H1 (cell line): ENCODE results near the gene LTBP1. TPM values are rescaled to one million over a fixed set of nuclear protein-coding genes. Genes with fewer than 3 reads are reported as not detected.

Source experiments
- CTCF ChIA-PET: fragments of 300-600 bp; sonication (Branson Sonifier 250); formaldehyde crosslinking; loops from one replicate; lab custom pipeline; 2021; ENCODE audit not compliant: partially characterized antibody; lab: Charles Lee
- POLR2A ChIA-PET: fragments of 300-600 bp; sonication (Branson Sonifier 250); formaldehyde crosslinking; loops from one replicate; lab custom pipeline; 2021; ENCODE audit warnings: inconsistent platforms; ENCODE audit not compliant: partially characterized antibody; lab: Charles Lee
- DNase-seq, 2 experiments: peaks; one replicate each; pipeline versions ENCODE4 v3.0.0 to v3.0.0-alpha.2; 2010 to 2022; ENCODE audit warnings: low spot score in 2 of 2, low read depth in 1 of 2, mixed read lengths in 1 of 2
- FAIRE-seq: peaks from 2 replicates; lab custom pipeline; 2011; peaks lifted over from hg19 to GRCh38; lab: Jason Lieb, UNC
- H2AFZ ChIP-seq: 2 replicates; pipeline ENCODE4 v1.8.1; 2012; ENCODE audit warnings: low read length, inconsistent platforms
- H2AK5ac ChIP-seq: 2 replicates; pipeline ENCODE4 v1.6.1; 2013; ENCODE audit warnings: low read depth, low read length
- H2BK120ac ChIP-seq: replicated peaks from 2 replicates; pipeline ENCODE3; 2013; ENCODE audit warnings: low read depth, low read length, inconsistent platforms
- H2BK12ac ChIP-seq: 2 replicates; pipeline ENCODE4 v1.6.1; 2013; ENCODE audit warnings: low read depth, low read length
- H2BK15ac ChIP-seq: 2 replicates; pipeline ENCODE4 v1.6.1; 2013; ENCODE audit warnings: low read length
- H2BK20ac ChIP-seq: 2 replicates; pipeline ENCODE4 v1.6.1; 2013; ENCODE audit warnings: low read length
- H2BK5ac ChIP-seq: 2 replicates; pipeline ENCODE4 v1.6.1; 2013; ENCODE audit warnings: low read depth, low read length
- H3K14ac ChIP-seq: 2 replicates; pipeline ENCODE4 v1.6.1; 2013; ENCODE audit warnings: inconsistent platforms; ENCODE audit not compliant: insufficient read length
- H3K18ac ChIP-seq: 2 replicates; pipeline ENCODE4 v1.6.1; 2013; ENCODE audit warnings: low read length; ENCODE audit errors: extremely low read depth
- H3K23ac ChIP-seq: 2 replicates; pipeline ENCODE4 v1.6.1; 2013; ENCODE audit warnings: inconsistent platforms; ENCODE audit not compliant: insufficient read length
- H3K23me2 ChIP-seq: 2 replicates; pipeline ENCODE4 v1.6.1; 2013; ENCODE audit warnings: low read depth, low read length
- H3K27ac ChIP-seq: 2 replicates; pipeline ENCODE4 v1.6.1; 2011; ENCODE audit warnings: low read depth, low read length, inconsistent platforms
- H3K27me3 ChIP-seq, 4 experiments: replicated peaks in 1 of 4; 1 replicate in 1 of 4; 2 replicates in 3 of 4; pipeline versions ENCODE4 v1.6.1 to v1.8.1; 2011 to 2013; ENCODE audit warnings: low read length in 3 of 4, mild to moderate bottlenecking in 3 of 4, inconsistent platforms in 2 of 4, mixed read lengths in 2 of 4, moderate library complexity in 1 of 4; ENCODE audit not compliant: control insufficient read depth in 3 of 4, insufficient read depth in 3 of 4; ENCODE audit errors: extremely low read depth in 1 of 4
- H3K36me3 ChIP-seq, 4 experiments: 2 replicates each; pipeline versions ENCODE4 v1.6.1 to v1.8.1; 2011 to 2013; ENCODE audit warnings: mild to moderate bottlenecking in 4 of 4, low read length in 3 of 4, moderate library complexity in 2 of 4, control low read depth in 1 of 4, inconsistent platforms in 1 of 4; ENCODE audit not compliant: insufficient read depth in 4 of 4, control insufficient read depth in 2 of 4
- H3K4ac ChIP-seq: replicated peaks from 2 replicates; pipeline ENCODE3; 2013; ENCODE audit warnings: low read length, low read depth, mixed read lengths, inconsistent platforms; ENCODE audit not compliant: insufficient read length
- H3K4me1 ChIP-seq, 4 experiments: replicated peaks in 1 of 4; 1 replicate in 1 of 4; 2 replicates in 3 of 4; pipeline versions ENCODE4 v1.6.1 to v1.8.1; 2011 to 2013; ENCODE audit warnings: low read length in 3 of 4, inconsistent platforms in 2 of 4, mixed read lengths in 1 of 4; ENCODE audit not compliant: insufficient read depth in 4 of 4, control insufficient read depth in 3 of 4
- H3K4me2 ChIP-seq, 2 experiments: 2 replicates each; pipeline versions ENCODE4 v1.6.1 to v1.8.1; 2011 to 2013; ENCODE audit warnings: low read depth in 2 of 2, low read length in 2 of 2, control low read depth in 1 of 2, inconsistent platforms in 1 of 2, mild to moderate bottlenecking in 1 of 2; ENCODE audit not compliant: insufficient read depth in 1 of 2
- H3K4me3 ChIP-seq, 4 experiments: fragments of 200-600, 300-600 bp in 1 of 4; sonication (generic), shearing (Covaris generic), sonication (Bioruptor Twin) in 1 of 4; 2 replicates each; pipeline versions ENCODE4 v1.5.1 to v1.8.1; 2011 to 2016; ENCODE audit warnings: low read length in 4 of 4, low read depth in 3 of 4, control low read depth in 2 of 4, inconsistent platforms in 2 of 4, mild to moderate bottlenecking in 2 of 4, mixed read lengths in 1 of 4, moderate library complexity in 1 of 4; ENCODE audit not compliant: insufficient read depth in 2 of 4; ENCODE audit errors: extremely low read depth in 1 of 4
- H3K56ac ChIP-seq: replicated peaks from 2 replicates; pipeline ENCODE3; 2013; ENCODE audit warnings: low read depth, mild to moderate bottlenecking, mixed read lengths, low read length, inconsistent platforms; ENCODE audit not compliant: insufficient read length
- H3K79me1 ChIP-seq: 2 replicates; pipeline ENCODE4 v1.6.1; 2013; ENCODE audit warnings: low read depth, low read length, control low read depth
- H3K79me2 ChIP-seq, 2 experiments: 2 replicates each; pipeline versions ENCODE4 v1.6.1 to v1.8.1; 2012 to 2013; ENCODE audit warnings: low read length in 2 of 2, mild to moderate bottlenecking in 2 of 2, inconsistent platforms in 1 of 2; ENCODE audit not compliant: insufficient read depth in 2 of 2, control insufficient read depth in 1 of 2
- H3K9ac ChIP-seq, 4 experiments: replicated peaks in 1 of 4; 1 replicate in 1 of 4; 2 replicates in 3 of 4; pipeline versions ENCODE4 v1.6.1 to v1.8.1; 2011 to 2013; ENCODE audit warnings: low read depth in 3 of 4, low read length in 3 of 4, control low read depth in 2 of 4, mild to moderate bottlenecking in 2 of 4, moderate library complexity in 2 of 4, inconsistent platforms in 1 of 4; ENCODE audit errors: extremely low read depth in 1 of 4
- H3K9me3 ChIP-seq, 2 experiments: 2 replicates each; pipeline versions ENCODE4 v1.6.1 to v1.8.1; 2012 to 2013; ENCODE audit warnings: mild to moderate bottlenecking in 2 of 2, moderate library complexity in 2 of 2, control low read depth in 1 of 2, inconsistent platforms in 1 of 2, low read depth in 1 of 2, low read length in 1 of 2, mixed read lengths in 1 of 2; ENCODE audit not compliant: insufficient read depth in 2 of 2
- H4K20me1 ChIP-seq, 2 experiments: replicated peaks in 1 of 2; 2 replicates each; pipeline versions ENCODE3 to v1.8.1; 2011 to 2013; ENCODE audit warnings: inconsistent platforms in 2 of 2, low read length in 2 of 2, mild to moderate bottlenecking in 1 of 2; ENCODE audit not compliant: insufficient read depth in 2 of 2, control insufficient read depth in 1 of 2
- H4K5ac ChIP-seq: 2 replicates; pipeline ENCODE4 v1.6.1; 2013; ENCODE audit warnings: low read length, low read depth, mixed read lengths, inconsistent platforms; ENCODE audit not compliant: insufficient read length
- H4K8ac ChIP-seq: 2 replicates; pipeline ENCODE4 v1.8.0; 2013; ENCODE audit warnings: mild to moderate bottlenecking, moderate library complexity, low read length, inconsistent platforms; ENCODE audit not compliant: insufficient read depth; ENCODE audit errors: extremely low read depth
- H4K91ac ChIP-seq: replicated peaks from 2 replicates; pipeline ENCODE3; 2013; ENCODE audit warnings: low read length, mixed read lengths, inconsistent platforms; ENCODE audit not compliant: insufficient read length
- BCL11A ChIP-seq, 2 experiments: IDR thresholded peaks; one replicate each; pipeline ENCODE4 v1.6.1; 2011; ENCODE audit warnings: low read depth in 2 of 2, low read length in 2 of 2, mild to moderate bottlenecking in 2 of 2
- CTBP2 ChIP-seq: IDR thresholded peaks from 2 replicates; pipeline ENCODE4 v1.7.0; 2011; ENCODE audit warnings: borderline replicate concordance, mild to moderate bottlenecking, moderate library complexity, mixed read lengths, low read length; ENCODE audit not compliant: insufficient read depth, insufficient read length
- CTCF ChIP-seq, 3 experiments: IDR thresholded peaks; 1 replicate in 2 of 3; 2 replicates in 1 of 3; pipeline versions ENCODE4 v1.5.1 to v1.6.1; 2011; ENCODE audit warnings: low read length in 3 of 3, mild to moderate bottlenecking in 3 of 3, inconsistent platforms in 2 of 3, low read depth in 1 of 3, moderate library complexity in 1 of 3; ENCODE audit not compliant: insufficient read depth in 1 of 3; ENCODE audit errors: control extremely low read depth in 1 of 3
- EZH2 ChIP-seq: fragments of 200-600 bp; sonication (generic); IDR thresholded peaks from 2 replicates; pipeline ENCODE4 v1.7.1; 2012; ENCODE audit warnings: low read depth, mild to moderate bottlenecking, moderate library complexity, low read length, inconsistent platforms; ENCODE audit not compliant: severe bottlenecking
- GTF2F1 ChIP-seq: IDR thresholded peaks from 2 replicates; pipeline ENCODE4 v1.6.1; 2012; ENCODE audit warnings: low read depth, low read length, improper control_type of control experiment, borderline replicate concordance
- KDM5A ChIP-seq: fragments of 200-600 bp; IDR thresholded peaks from 2 replicates; pipeline ENCODE4 v1.7.1; 2012; ENCODE audit warnings: mild to moderate bottlenecking, low read length, inconsistent platforms, mixed read lengths
- RBBP5 ChIP-seq: IDR thresholded peaks from 2 replicates; pipeline ENCODE4 v1.7.1; 2012; ENCODE audit warnings: low read depth, mild to moderate bottlenecking, inconsistent platforms, low read length, moderate library complexity, borderline replicate concordance
- SAP30 ChIP-seq: fragments of 300-600 bp; sonication (generic); IDR thresholded peaks from 2 replicates; pipeline ENCODE4 v1.7.1; 2012; ENCODE audit warnings: low read length, moderate library complexity, mild to moderate bottlenecking, inconsistent platforms; ENCODE audit not compliant: insufficient read depth, insufficient replicate concordance
- SRF ChIP-seq: IDR thresholded peaks from 2 replicates; pipeline ENCODE4 v1.6.1; 2011; ENCODE audit warnings: mild to moderate bottlenecking, low read depth, low read length, moderate library complexity
- TBP ChIP-seq: IDR thresholded peaks from 2 replicates; pipeline ENCODE4 v1.6.1; 2011; ENCODE audit warnings: low read depth, low read length, improper control_type of control experiment
- WGBS, 2 experiments: shearing (Covaris generic) in 1 of 2; methylation state at CpG; one replicate each; pipeline versions ENCODE4 v1.1.6 to v1.1.7; 2013 to 2015; ENCODE audit warnings: low lambda C conversion rate in 2 of 2, mixed read lengths in 2 of 2, inconsistent platforms in 1 of 2, low coverage in 1 of 2, missing lambda C conversion rate in 1 of 2; ENCODE audit not compliant: insufficient replicate concordance in 2 of 2, insufficient coverage in 1 of 2, insufficient read length in 1 of 2; ENCODE audit errors: extremely low coverage in 1 of 2, missing lambda C conversion rate in 1 of 2; 5-methylcytosine and 5-hydroxymethylcytosine counted together
- polyA plus RNA-seq, 7 experiments: library from polyadenylated mRNA; depleted of rRNA in 3 of 7; stranded (reverse) in 5 of 7; unstranded in 2 of 7; fragments of >200 nt in 5 of 7; fragments of 200-250 nt in 2 of 7; gene quantifications; 1 replicate in 5 of 7; 2 replicates in 1 of 7; 4 replicates in 1 of 7; pipeline versions ENCODE4 v1.2.1 to v1.2.3, GENCODE V29; 2011 to 2013; ENCODE audit warnings: missing spikeins in 2 of 7, mixed read lengths in 2 of 7
- total RNA-seq: library from RNA; stranded (reverse); fragmentation: NEBNext Ultra II Directional; extraction: Animal tissue kit (Norgen Biotek cat#: 25700); gene quantifications from 2 replicates; pipeline ENCODE4 v1.2.1, GENCODE V29; 2021

LTBP1 gene
- total and polyA plus RNA-seq, 2 of the 8 experiments (the other 6 are each of a cell fraction or from before 2014, with no cell fraction given): 15.4 to 24.7 TPM

GRCh38 chr2:33086400-33087015 is 139.8 kb downstream of the LTBP1 start:
- H3K27me3 ChIP-seq: peaks cover 0 to 18% (median 12%) of the 10 kb centered on the region in 4 experiments; a peak in 5 of 7 replicates
- no peak overlapping the region for H2BK5ac ChIP-seq
- H3K79me1 ChIP-seq: no peaks in the 10 kb centered on the region
- no peak overlapping the region for H3K23ac ChIP-seq
- no peak overlapping the region for H4K5ac ChIP-seq
- no peak overlapping the region for H3K14ac ChIP-seq
- H3K4ac ChIP-seq: no peak overlapping the region
- no peaks in the 10 kb centered on the region for H3K79me2 ChIP-seq
- POLR2A ChIA-PET: no interaction called here
- CTCF ChIA-PET: interaction anchor here (0.6 to 1.2 kb wide), 2 partner anchors 16 to 209 kb away, joined by 3 read pairs; no protein-coding TSS in a partner anchor
- no peak overlapping the region for H2BK15ac ChIP-seq
- no peak overlapping the region for H3K27ac ChIP-seq
- H3K18ac ChIP-seq: no peak overlapping the region
- DNase-seq (no peak), FAIRE-seq (no peak)
- no peak overlapping the region for H2AK5ac ChIP-seq
- H3K4me2 ChIP-seq: no peak overlapping the region
- no peak overlapping the region for H4K91ac ChIP-seq
- H4K20me1 ChIP-seq: peaks cover 2 to 3% of the 10 kb centered on the region in 2 experiments
- H3K9ac ChIP-seq: no peak overlapping the region
- no peaks in the 10 kb centered on the region for H3K9me3 ChIP-seq
- peaks cover 0 to 3% (median 0%) of the 10 kb centered on the region in 4 experiments; a peak in 1 of 7 replicates for H3K4me1 ChIP-seq
- no peak overlapping the region for H2AFZ ChIP-seq
- H3K4me3 ChIP-seq: no peak overlapping the region
- no peak overlapping the region for H2BK120ac ChIP-seq
- no peak overlapping the region for H2BK20ac ChIP-seq
- no peak overlapping the region for H3K56ac ChIP-seq
- 95% methylated on average over 9 of the region's 9 CpGs; no CpG with 5 or more reads in 1 of the 2 experiments for WGBS, 2 experiments
- no peak overlapping the region for H2BK12ac ChIP-seq
- no peaks in the 10 kb centered on the region for H3K36me3 ChIP-seq
- H3K23me2 ChIP-seq: no peaks in the 10 kb centered on the region
- H4K8ac ChIP-seq: no peak overlapping the region
- TF ChIP-seq SRF (no peak), RBBP5 (no peak), TBP (no peak), KDM5A (no peak), EZH2 (no peak), SAP30 (no peak), BCL11A (IDR thresholded peaks at IDR 0.05; ENCODE audit: low read depth in 2 of 2, low read length in 2 of 2) (no peak), CTCF (IDR thresholded peaks at IDR 0.05; ENCODE audit: control extremely low read depth in 1 of 3, insufficient read depth in 1 of 3, low read depth in 1 of 3, low read length in 3 of 3) (no peak), CTBP2 (no peak), GTF2F1 (no peak)
